ENCODE measurements around the gene MAFG.

The MAFG gene

GRCh38 chr17:81927653-81928543 lies at the start of gene MAFG:
Gene MAFG, minus strand, starts transcription at chr17:81927735. Its CDS starts 4,550 bp downstream, at chr17:81923185.
- no peak for DNase-seq

- DNase-seq = no peak
Measured at GRCh38 chr17:81976332-81977210, 49.0 kb upstream of the MAFG start.

GRCh38 chr17:81973432-81973831 lies 45.9 kb upstream of the MAFG start:
- no peak for DNase-seq

GRCh38 chr17:81968850-81969812 lies 41.6 kb upstream of the MAFG start:
- no peak for DNase-seq

GRCh38 chr17:81968396-81968745 lies 40.8 kb upstream of the MAFG start:
- DNase-seq = no peak

- no peak for DNase-seq
Measured at GRCh38 chr17:81967533-81968395, 40.2 kb upstream of the MAFG start.

GRCh38 chr17:81967244-81967532 lies 39.7 kb upstream of the MAFG start:
- no peak for DNase-seq

GRCh38 chr17:81966343-81967243 lies 39.1 kb upstream of the MAFG start:
- no peak for DNase-seq

GRCh38 chr17:81964081-81964849 lies 36.7 kb upstream of the MAFG start:
- no peak for DNase-seq

GRCh38 chr17:81962499-81963441 lies 35.2 kb upstream of the MAFG start:
- no peak for DNase-seq

- no peak for DNase-seq
Measured at GRCh38 chr17:81961521-81962498, 34.3 kb upstream of the MAFG start.

GRCh38 chr17:81961087-81961511 lies 33.6 kb upstream of the MAFG start, which contains the start of gene NOTUM:
Gene NOTUM, minus strand, starts transcription at chr17:81961187. Its CDS starts 278 bp downstream, at chr17:81960909.
- no peak for DNase-seq

GRCh38 chr17:81960130-81960958 lies 32.8 kb upstream of the MAFG start:
- no peak for DNase-seq

GRCh38 chr17:81959362-81960129 lies 32.0 kb upstream of the MAFG start:
- no peak for DNase-seq

- DNase-seq = no peak
Measured at GRCh38 chr17:81958633-81959342, 31.3 kb upstream of the MAFG start.

All from cortex of kidney (tissue), 1 donor.